Measurements from ENCODE around the gene ASGR2. TPM values are rescaled to one million over a fixed set of nuclear protein-coding genes. Genes with fewer than 3 reads are reported as not detected.

Gene ASGR2
- total and polyA plus RNA-seq, 2 of the 13 experiments (the other 11 are each of a cell fraction or from before 2014, with no cell fraction given), result 320 to 754 TPM

DNA sequence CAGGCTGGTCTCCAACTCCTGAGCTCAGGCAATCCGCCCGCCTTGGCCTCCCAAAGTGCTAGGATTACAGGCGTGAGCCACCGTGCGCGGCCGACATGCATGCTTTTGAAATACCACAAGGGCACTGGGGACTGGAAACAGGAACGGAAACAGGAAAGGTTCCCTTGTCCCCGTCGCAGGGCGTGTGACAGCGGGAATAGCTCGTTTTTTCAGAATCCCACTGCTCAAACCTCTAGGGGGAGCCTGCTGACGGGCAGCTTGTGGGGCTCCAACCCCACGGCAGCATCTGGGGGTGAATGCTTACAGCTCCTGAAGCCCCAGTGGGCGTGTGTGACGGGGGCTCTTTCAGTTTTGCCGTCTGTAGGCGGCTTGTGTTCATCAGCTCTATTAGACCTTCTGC, 18.8 kb upstream of the ASGR2 start (continued):
- TF ChIP-seq ZNF550 (CRISPR knock-in tag; IDR thresholded peaks at IDR 0.05; ENCODE audit: borderline replicate concordance) (no peak), ATRX (CRISPR knock-in tag; IDR thresholded peaks at IDR 0.05; ENCODE audit: borderline replicate concordance) (no peak), ONECUT2 (CRISPR knock-in tag; IDR thresholded peaks at IDR 0.05) (no peak), ZNF891 (CRISPR knock-in tag; IDR thresholded peaks at IDR 0.05) (no peak), HMG20B (CRISPR knock-in tag; conservative IDR thresholded peaks at IDR 0.05) (no peak), TEF (CRISPR knock-in tag; IDR thresholded peaks at IDR 0.05) (no peak), ZNF678 (CRISPR knock-in tag; IDR thresholded peaks at IDR 0.05) (no peak), FOXK1 (CRISPR knock-in tag; IDR thresholded peaks at IDR 0.05; ENCODE audit: borderline replicate concordance, low read depth) (no peak), ZNF232 (CRISPR knock-in tag; IDR thresholded peaks at IDR 0.05; ENCODE audit: borderline replicate concordance) (no peak), ESRRA (CRISPR knock-in tag; IDR thresholded peaks at IDR 0.05; ENCODE audit: low read depth) (no peak), DDIT3 (CRISPR knock-in tag; IDR thresholded peaks at IDR 0.05) (no peak), KDM2A (CRISPR knock-in tag; IDR thresholded peaks at IDR 0.05; ENCODE audit: borderline replicate concordance, low read depth) (peak; percentile 45; the same call in 1 of the 2 replicates), FOXM1 (CRISPR knock-in tag; IDR thresholded peaks at IDR 0.05) (no peak), MED13 (CRISPR knock-in tag; IDR thresholded peaks at IDR 0.05) (no peak), ZFP1 (CRISPR knock-in tag; IDR thresholded peaks at IDR 0.05) (no peak), ZMYM3 (CRISPR knock-in tag; IDR thresholded peaks at IDR 0.05) (0 out of 2 replicates have a peak, but pooled peaks have one; percentile 16), RFX3 (CRISPR knock-in tag; IDR thresholded peaks at IDR 0.05) (no peak), TBX3 (IDR thresholded peaks at IDR 0.05; ENCODE audit: borderline replicate concordance) (no peak), ZNF670 (CRISPR knock-in tag; IDR thresholded peaks at IDR 0.05; ENCODE audit: borderline replicate concordance) (no peak), ZNF451 (CRISPR knock-in tag; IDR thresholded peaks at IDR 0.05) (no peak), ZNF570 (CRISPR knock-in tag; IDR thresholded peaks at IDR 0.05; ENCODE audit: borderline replicate concordance) (no peak), CTCF (CRISPR knock-in tag; IDR thresholded peaks at IDR 0.05) (peak; percentile 67), LCORL (IDR thresholded peaks at IDR 0.05) (no peak), LCORL (CRISPR knock-in tag; IDR thresholded peaks at IDR 0.05) (no peak), SNRNP70 (IDR thresholded peaks at IDR 0.05; ENCODE audit: low read depth, low read length) (no peak), CREM (IDR thresholded peaks at IDR 0.05) (peak; percentile 17; the same call in 1 of the 2 replicates), CREM (CRISPR knock-in tag; IDR thresholded peaks at IDR 0.05) (no peak), KLF13 (CRISPR knock-in tag; IDR thresholded peaks at IDR 0.05) (no peak), SAFB2 (CRISPR knock-in tag; IDR thresholded peaks at IDR 0.05; ENCODE audit: borderline replicate concordance, low read depth) (no peak), ZEB1 (IDR thresholded peaks at IDR 0.05; ENCODE audit: insufficient replicate concordance, low read depth) (no peak), SOX5 (CRISPR knock-in tag; IDR thresholded peaks at IDR 0.05; ENCODE audit: borderline replicate concordance) (no peak)
- TF ChIP-seq, protein P1, sequence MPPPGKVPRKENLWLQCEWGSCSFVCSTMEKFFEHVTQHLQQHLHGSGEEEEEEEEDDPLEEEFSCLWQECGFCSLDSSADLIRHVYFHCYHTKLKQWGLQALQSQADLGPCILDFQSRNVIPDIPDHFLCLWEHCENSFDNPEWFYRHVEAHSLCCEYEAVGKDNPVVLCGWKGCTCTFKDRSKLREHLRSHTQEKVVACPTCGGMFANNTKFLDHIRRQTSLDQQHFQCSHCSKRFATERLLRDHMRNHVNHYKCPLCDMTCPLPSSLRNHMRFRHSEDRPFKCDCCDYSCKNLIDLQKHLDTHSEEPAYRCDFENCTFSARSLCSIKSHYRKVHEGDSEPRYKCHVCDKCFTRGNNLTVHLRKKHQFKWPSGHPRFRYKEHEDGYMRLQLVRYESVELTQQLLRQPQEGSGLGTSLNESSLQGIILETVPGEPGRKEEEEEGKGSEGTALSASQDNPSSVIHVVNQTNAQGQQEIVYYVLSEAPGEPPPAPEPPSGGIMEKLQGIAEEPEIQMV (CRISPR knock-in tag; IDR thresholded peaks at IDR 0.05; ENCODE audit: low read depth), result no peak
